B cell (primary cell): ENCODE data around the gene PLPPR5. TPM values are rescaled to one million over a fixed set of nuclear protein-coding genes. Genes with fewer than 3 reads are reported as not detected.

Experiments used
- ATAC-seq: fragments of 200-7000 bp; cut with Tn5 transposase; one replicate; pipeline ENCODE4 v1.10.0; 2021; ENCODE audit warnings: low read depth, mild to moderate bottlenecking, moderate number of reproducible peaks, moderate library complexity
- CTCF ChIA-PET: fragments of 350-600 bp; sonication (Branson Sonifier 250); formaldehyde crosslinking; loops from one replicate; lab custom pipeline; 2021; ENCODE audit warnings: antibody characterized with exemption, inconsistent platforms; lab: Charles Lee
- POLR2A ChIA-PET: fragments of 350-600 bp; sonication (Branson Sonifier 250); formaldehyde crosslinking; loops from one replicate; lab custom pipeline; 2021; ENCODE audit warnings: antibody characterized with exemption; lab: Charles Lee
- DNase-seq: peaks from one replicate; pipeline ENCODE4 v3.0.0; 2013
- H2AFZ ChIP-seq: 2 replicates; pipeline ENCODE4 v1.6.1; 2012; ENCODE audit warnings: mild to moderate bottlenecking, low read depth, low read length; ENCODE audit not compliant: insufficient read depth, poor library complexity, severe bottlenecking
- H3K27ac ChIP-seq, 2 donors: 1 replicate in 1 of 2; 2 replicates in 1 of 2; pipeline ENCODE4 v1.5.1; 2012 to 2013; ENCODE audit warnings: low read length in 2 of 2, mild to moderate bottlenecking in 2 of 2, moderate library complexity in 1 of 2
- H3K27me3 ChIP-seq, 4 experiments: fragments of 200-600 bp in 1 of 4; sonication (generic) in 1 of 4; replicated peaks in 1 of 4; 1 replicate in 2 of 4; 2 replicates in 2 of 4; pipeline versions ENCODE4 v1.6.1 to v1.7.0; 2013 to 2016; ENCODE audit warnings: low read length in 3 of 4, mild to moderate bottlenecking in 2 of 4, mixed read lengths in 1 of 4, moderate library complexity in 1 of 4; ENCODE audit not compliant: insufficient read depth in 4 of 4, control insufficient read depth in 3 of 4; ENCODE audit errors: control extremely low read depth in 1 of 4
- H3K36me3 ChIP-seq, 2 experiments: replicated peaks in 1 of 2; 1 replicate in 1 of 2; 2 replicates in 1 of 2; pipeline versions ENCODE4 v1.6.1 to v1.7.1; 2013; ENCODE audit warnings: low read length in 1 of 2; ENCODE audit not compliant: insufficient read depth in 2 of 2, control insufficient read depth in 1 of 2; ENCODE audit errors: control extremely low read depth in 1 of 2, extremely low read depth in 1 of 2
- H3K4me1 ChIP-seq, 2 donors: fragments of 200-600 bp in 1 of 2; sonication (generic) in 1 of 2; 1 replicate in 1 of 2; 2 replicates in 1 of 2; pipeline versions ENCODE4 v1.5.1 to v1.6.1; 2013 to 2017; ENCODE audit warnings: low read length in 2 of 2; ENCODE audit not compliant: control insufficient read depth in 2 of 2, insufficient read depth in 2 of 2
- H3K4me2 ChIP-seq: replicated peaks from 2 replicates; pipeline ENCODE3; 2012; ENCODE audit warnings: mild to moderate bottlenecking, low read depth, low read length; ENCODE audit not compliant: poor library complexity, severe bottlenecking
- H3K4me3 ChIP-seq, 5 experiments: fragments of 200-600 bp in 1 of 5; sonication (generic) in 1 of 5; 1 replicate in 3 of 5; 2 replicates in 2 of 5; pipeline versions ENCODE4 v1.5.1 to v1.7.0; 2011 to 2016; ENCODE audit warnings: low read length in 4 of 5, mild to moderate bottlenecking in 4 of 5, low read depth in 2 of 5, control low read depth in 1 of 5, moderate library complexity in 1 of 5; ENCODE audit not compliant: insufficient read depth in 1 of 5; ENCODE audit errors: control extremely low read depth in 1 of 5, extremely low read depth in 1 of 5
- H3K79me2 ChIP-seq: fragments of 200-600 bp; sonication (generic); one replicate; pipeline ENCODE4 v1.6.0; 2016; ENCODE audit warnings: low read length; ENCODE audit not compliant: control insufficient read depth, insufficient read depth
- H3K9ac ChIP-seq: fragments of 200-600 bp; sonication (generic); 2 replicates; pipeline ENCODE4 v1.6.1; 2017; ENCODE audit warnings: mild to moderate bottlenecking, low read length, moderate library complexity
- H3K9me3 ChIP-seq, 3 donors: one replicate each; pipeline versions ENCODE4 v1.6.1 to v1.7.1; 2013; ENCODE audit warnings: low read length in 2 of 3; ENCODE audit not compliant: control insufficient read depth in 2 of 3, insufficient read depth in 1 of 3; ENCODE audit errors: control extremely low read depth in 1 of 3
- H4K20me1 ChIP-seq: 2 replicates; pipeline ENCODE4 v1.6.0; 2012; ENCODE audit warnings: mild to moderate bottlenecking, low read length; ENCODE audit not compliant: insufficient read depth, control insufficient read depth, poor library complexity, severe bottlenecking
- H3K27ac Mint-ChIP-seq: one replicate; pipeline ENCODE4 v1.8.0; 2021; ENCODE audit warnings: mixed read lengths
- H3K27me3 Mint-ChIP-seq: one replicate; pipeline ENCODE4 v1.8.0; 2021; ENCODE audit warnings: mixed read lengths
- H3K4me1 Mint-ChIP-seq: one replicate; pipeline ENCODE4 v1.8.0; 2021; ENCODE audit warnings: mixed read lengths
- H3K4me3 Mint-ChIP-seq: one replicate; pipeline ENCODE4 v1.8.0; 2021; ENCODE audit warnings: mixed read lengths
- H3K9me3 Mint-ChIP-seq: one replicate; pipeline ENCODE4 v1.8.0; 2022; ENCODE audit warnings: mixed read lengths; ENCODE audit not compliant: insufficient read depth
- CTCF ChIP-seq: fragments of 200-600 bp; IDR thresholded peaks from one replicate; pipeline ENCODE4 v1.8.0; 2022; ENCODE audit warnings: antibody characterized with exemption, mild to moderate bottlenecking
- EZH2 ChIP-seq: IDR thresholded peaks from 2 replicates; pipeline ENCODE4 v1.6.1; 2012; ENCODE audit warnings: borderline replicate concordance, low read depth, mild to moderate bottlenecking, moderate library complexity, low read length; ENCODE audit not compliant: insufficient read depth, poor library complexity, severe bottlenecking
- WGBS: methylation state at CpG from one replicate; pipeline ENCODE4 v1.1.5; 2013; ENCODE audit warnings: missing lambda C conversion rate; ENCODE audit not compliant: insufficient coverage; 5-methylcytosine and 5-hydroxymethylcytosine counted together
- intact Hi-C: fragments of 100-400 bp; cut with micrococcal nuclease; formaldehyde crosslinking; loops from one replicate; pipeline ENCODE4 v1.10.0; 2022
- polyA plus RNA-seq: library from polyadenylated mRNA; depleted of rRNA; stranded (reverse); fragments of >200 nt; gene quantifications from 2 replicates; pipeline ENCODE4 v1.2.3, GENCODE V29; 2012
- total RNA-seq, 2 donors: library from RNA; stranded (reverse); fragments of 120-200 nt in 1 of 2; gene quantifications; 1 replicate in 1 of 2; 2 replicates in 1 of 2; pipeline versions ENCODE4 v1.2.3 to v1.2.4, GENCODE V29; 2013 to 2022

The PLPPR5 gene
- total and polyA plus RNA-seq, 2 donors (not counting 1 experiment from before 2014, with no cell fraction given), result not detected

GRCh38 chr1:99010679-99011078 lies 6.0 kb upstream of the PLPPR5 start:
- Histone ChIP-seq H3K4me3 (no peak overlapping the region), H3K9me3 (no peaks in the 10 kb centered on the region), H3K9ac (no peak overlapping the region), H3K4me2 (no peak overlapping the region), H3K27me3 (peaks cover 0 to 8% (median 3%) of the 10 kb centered on the region in 4 experiments), H4K20me1 (no peaks in the 10 kb centered on the region), H3K36me3 (no peaks in the 10 kb centered on the region), H3K4me1 (no peaks in the 10 kb centered on the region), H2AFZ (no peak overlapping the region), H3K27ac (no peak overlapping the region), H3K79me2 (no peaks in the 10 kb centered on the region)
- intact Hi-C loops, result no loop called here
- Mint-ChIP-seq H3K27me3 (peaks cover 19% of the 10 kb centered on the region), H3K4me1 (no peaks in the 10 kb centered on the region), H3K4me3 (no peak overlapping the region), H3K27ac (no peak overlapping the region), H3K9me3 (no peaks in the 10 kb centered on the region)
- ChIA-PET CTCF (no interaction called here), POLR2A (no interaction called here)
- ATAC-seq (no peak), DNase-seq (no peak)
- WGBS, result 100% methylated on average over 1 of the region's 2 CpGs
- no peak for TF ChIP-seq CTCF
- no peak for TF ChIP-seq EZH2

GRCh38 chr1:99007366-99007765 lies 2.7 kb upstream of the PLPPR5 start:
- Histone ChIP-seq H3K4me2 (no peak overlapping the region), H3K79me2 (no peaks in the 10 kb centered on the region), H3K4me1 (peaks cover 0 to 3% of the 10 kb centered on the region in 2 donors), H3K36me3 (no peaks in the 10 kb centered on the region), H3K9me3 (peaks cover 0 to 3% (median 0%) of the 10 kb centered on the region in 3 donors), H3K27me3 (peaks cover 0 to 21% (median 14%) of the 10 kb centered on the region in 4 experiments), H2AFZ (no peak overlapping the region), H3K4me3 (no peak overlapping the region), H4K20me1 (no peaks in the 10 kb centered on the region), H3K27ac (no peak overlapping the region), H3K9ac (no peak overlapping the region)
- POLR2A ChIA-PET, result no interaction called here
- no peak for DNase-seq
- Mint-ChIP-seq H3K9me3 (no peaks in the 10 kb centered on the region), H3K27ac (no peak overlapping the region), H3K27me3 (peaks cover 32% of the 10 kb centered on the region), H3K4me3 (no peak overlapping the region), H3K4me1 (peaks cover 2% of the 10 kb centered on the region)
- ATAC-seq, result no peak
- intact Hi-C loops, result no loop called here
- CTCF ChIA-PET, result no interaction called here
- no CpG with 5 or more reads among the region's 3 CpGs for WGBS
- TF ChIP-seq EZH2 (no peak), CTCF (no peak)
